Measurements from ENCODE around the gene SPARC. TPM values are rescaled to one million over a fixed set of nuclear protein-coding genes. Genes with fewer than 3 reads are reported as not detected.
"Not testable (repeated sequence)": the region's sequence is repeated elsewhere in the genome, so short reads cannot be mapped to it uniquely, and the experiment has no call there.

SPARC gene
- total and polyA plus RNA-seq, 8 donors: 1,647 to 5,045 (median 2,169) TPM

- H3K27me3 ChIP-seq: no peaks in the 10 kb centered on the region
- no peak for TF ChIP-seq CTCF (IDR thresholded peaks at IDR 0.05)
- ATAC-seq (no peak), DNase-seq (no peak)
- H3K27ac ChIP-seq: no peak overlapping the region
- H3K4me1 ChIP-seq: no peaks in the 10 kb centered on the region
- no peaks in the 10 kb centered on the region for H3K9me3 ChIP-seq
- intact Hi-C loops (cut with DNase I): no loop called here
- no peak overlapping the region for H3K4me3 ChIP-seq
- no peaks in the 10 kb centered on the region for H3K36me3 ChIP-seq
Observed at GRCh38 chr5:151694035-151694485, 7.3 kb upstream of the SPARC start.

GRCh38 chr5:151692312-151692711, 5.6 kb upstream of the SPARC start:
- H3K4me3 ChIP-seq: no peak overlapping the region
- no peak for ATAC-seq

GRCh38 chr5:151691706-151692105, 5.0 kb upstream of the SPARC start:
- Histone ChIP-seq H3K9me3 (no peaks in the 10 kb centered on the region), H3K4me3 (no peak overlapping the region), H3K4me1 (peaks cover 4 to 8% of the 10 kb centered on the region in 2 donors), H3K27ac (no peak overlapping the region), H3K27me3 (peaks cover 0 to 2% of the 10 kb centered on the region in 2 donors), H3K36me3 (no peaks in the 10 kb centered on the region)
- DNase-seq (no peak), ATAC-seq (no peak)
- intact Hi-C loops (cut with DNase I): no loop called here
- no peak for TF ChIP-seq CTCF (IDR thresholded peaks at IDR 0.05)

More at GRCh38 chr5:151692312-151692711, 5.6 kb upstream of the SPARC start:
- Histone ChIP-seq H3K9me3 (no peaks in the 10 kb centered on the region), H3K27ac (no peak overlapping the region), H3K36me3 (no peaks in the 10 kb centered on the region), H3K4me1 (peaks cover under 1 to 2% of the 10 kb centered on the region in 2 donors), H3K27me3 (no peaks in the 10 kb centered on the region)
- intact Hi-C loops (cut with DNase I): no loop called here
- DNase-seq: no peak
- TF ChIP-seq CTCF (IDR thresholded peaks at IDR 0.05): no peak

- intact Hi-C loops (cut with DNase I); H3K9me3 ChIP-seq; DNase-seq; ATAC-seq; H3K36me3 ChIP-seq; H3K27me3 ChIP-seq; H3K27ac ChIP-seq; H3K4me3 ChIP-seq: not testable (repeated sequence)
- H3K4me1 ChIP-seq: peaks cover 4 to 27% of the 10 kb centered on the region in 2 donors
Observed at GRCh38 chr5:151689591-151689990, 2.9 kb upstream of the SPARC start.

GRCh38 chr5:151688436-151688835, 1.7 kb upstream of the SPARC start:
- no peak for TF ChIP-seq CTCF (IDR thresholded peaks at IDR 0.05)
- Histone ChIP-seq H3K4me3 (no peak overlapping the region), H3K9me3 (no peaks in the 10 kb centered on the region), H3K27ac (peak overlapping the region in 1 of 2 donors; percentile 6), H3K27me3 (peaks cover 0 to 7% of the 10 kb centered on the region in 2 donors), H3K36me3 (no peaks in the 10 kb centered on the region), H3K4me1 (peaks cover 11 to 39% of the 10 kb centered on the region in 2 donors)
- ATAC-seq: no peak
- intact Hi-C loops (cut with DNase I): no loop called here
- no peak for DNase-seq

Data from left lung (tissue), 10 donors.